BLaER1 treated with 17β-estradiol and CSF1 and Interleukin-3, amounts not matched to agents 10 nM and 100 nM (cell line): ENCODE results near the gene LSM3.

Source experiments
- H3K27ac ChIP-seq, 11 experiments: shearing (Covaris generic); formaldehyde crosslinking; 2 replicates each; pipeline ENCODE4 v1.8.1; 2022
- H3K27me3 ChIP-seq, 11 experiments: shearing (Covaris generic); formaldehyde crosslinking; 2 replicates each; pipeline ENCODE4 v1.8.1; 2022
- H3K36me3 ChIP-seq, 11 experiments: shearing (Covaris generic); formaldehyde crosslinking; 2 replicates each; pipeline ENCODE4 v1.8.1; 2022
- H3K4me1 ChIP-seq, 10 experiments: shearing (Covaris generic); formaldehyde crosslinking; 2 replicates each; pipeline ENCODE4 v1.8.1; 2022
- H3K4me2 ChIP-seq, 11 experiments: shearing (Covaris generic); formaldehyde crosslinking; 2 replicates each; pipeline ENCODE4 v1.8.1; 2022
- H3K4me3 ChIP-seq, 10 experiments: shearing (Covaris generic); formaldehyde crosslinking; 2 replicates each; pipeline ENCODE4 v1.8.1; 2022
- H3K9ac ChIP-seq, 11 experiments: shearing (Covaris generic); formaldehyde crosslinking; 2 replicates each; pipeline ENCODE4 v1.8.1; 2022
- H3K9me3 ChIP-seq, 11 experiments: shearing (Covaris generic); formaldehyde crosslinking; replicated peaks in 1 of 11; 2 replicates each; pipeline ENCODE4 v1.8.1; 2022
- H4K20me1 ChIP-seq, 11 experiments: shearing (Covaris generic); formaldehyde crosslinking; 2 replicates each; pipeline ENCODE4 v1.8.1; 2022
- Cebpa-rat ChIP-seq, 11 experiments: shearing (Covaris generic); IDR thresholded peaks; 2 replicates each; pipeline ENCODE4 v1.8.1; 2022

The LSM3 gene

GRCh38 chr3:14183015-14183577, 4.5 kb downstream of the LSM3 start:
- Histone ChIP-seq H3K4me2 (no peak overlapping the region; a peak in 1 of 22 replicates), H3K36me3 (peaks cover 58 to 74% (median 71%) of the 10 kb centered on the region in 11 experiments), H3K27me3 (no peaks in the 10 kb centered on the region), H3K27ac (no peak overlapping the region), H3K9me3 (no peaks in the 10 kb centered on the region), H3K4me3 (no peak overlapping the region), H3K9ac (peak overlapping the region in 3 of 11 experiments; percentile 0 to 42 (median 17); a peak in 5 of 22 replicates), H3K4me1 (peaks cover 10 to 24% (median 17%) of the 10 kb centered on the region in 10 experiments), H4K20me1 (peaks cover 0 to 30% (median 2%) of the 10 kb centered on the region in 11 experiments; a peak in 11 of 22 replicates)
- TF ChIP-seq Cebpa-rat (IDR thresholded peaks at IDR 0.05): no peak

GRCh38 chr3:14186854-14187458, 8.3 kb downstream of the LSM3 start:
- Histone ChIP-seq H3K4me3 (no peak overlapping the region), H3K36me3 (peaks cover 74 to 91% (median 80%) of the 10 kb centered on the region in 11 experiments), H3K27ac (no peak overlapping the region), H3K9me3 (peaks cover 0 to 18% (median 12%) of the 10 kb centered on the region in 11 experiments; a peak in 13 of 22 replicates), H3K4me1 (peaks cover 0 to 12% (median 0%) of the 10 kb centered on the region in 10 experiments; a peak in 5 of 20 replicates), H3K4me2 (no peak overlapping the region), H4K20me1 (peaks cover 0 to 44% (median 7%) of the 10 kb centered on the region in 11 experiments; a peak in 13 of 22 replicates), H3K9ac (no peak overlapping the region), H3K27me3 (no peaks in the 10 kb centered on the region)
- no peak for TF ChIP-seq Cebpa-rat (IDR thresholded peaks at IDR 0.05)

GRCh38 chr3:14188041-14188754, 9.6 kb downstream of the LSM3 start:
- Histone ChIP-seq H3K4me1 (peaks cover 0 to 2% (median 0%) of the 10 kb centered on the region in 10 experiments; a peak in 1 of 20 replicates), H3K9me3 (peaks cover 0 to 18% (median 12%) of the 10 kb centered on the region in 11 experiments; a peak in 13 of 22 replicates), H3K4me2 (no peak overlapping the region), H3K4me3 (no peak overlapping the region), H4K20me1 (peaks cover 5 to 55% (median 15%) of the 10 kb centered on the region in 11 experiments; a peak in 17 of 22 replicates), H3K36me3 (peaks cover 61 to 79% (median 69%) of the 10 kb centered on the region in 11 experiments), H3K9ac (no peak overlapping the region), H3K27me3 (no peaks in the 10 kb centered on the region), H3K27ac (no peak overlapping the region)
- no peak for TF ChIP-seq Cebpa-rat (IDR thresholded peaks at IDR 0.05)

DNA sequence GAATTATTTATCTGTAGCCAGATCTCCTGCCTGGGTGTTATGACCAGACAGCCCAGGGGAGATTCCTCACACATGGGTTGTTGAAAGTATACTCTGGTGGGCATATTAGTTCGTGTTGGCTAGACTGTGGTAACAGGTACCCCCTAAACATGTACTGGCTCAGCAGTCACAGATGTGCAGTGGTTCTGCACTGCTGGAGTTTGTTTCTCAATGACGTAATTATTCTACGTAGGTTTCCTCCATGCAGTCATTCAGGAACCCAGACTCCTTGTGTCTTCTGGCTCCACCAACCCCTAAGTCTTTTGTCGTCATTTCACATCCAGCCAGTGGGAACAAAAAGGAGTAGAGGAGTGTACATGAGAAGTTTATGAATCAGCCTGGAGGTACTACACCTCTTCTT, 16.2 kb downstream of the LSM3 start:
- Histone ChIP-seq H3K4me3 (no peak overlapping the region), H3K9ac (no peak overlapping the region), H3K27ac (no peak overlapping the region), H3K36me3 (peaks cover 57 to 78% (median 63%) of the 10 kb centered on the region in 11 experiments), H4K20me1 (peaks cover 23 to 62% (median 43%) of the 10 kb centered on the region in 11 experiments; a peak in 18 of 22 replicates), H3K4me1 (no peaks in the 10 kb centered on the region), H3K4me2 (no peak overlapping the region), H3K27me3 (no peaks in the 10 kb centered on the region), H3K9me3 (peaks cover 0 to 4% (median 3%) of the 10 kb centered on the region in 11 experiments; a peak in 12 of 22 replicates)
- TF ChIP-seq Cebpa-rat (IDR thresholded peaks at IDR 0.05): no peak

- H3K4me2 ChIP-seq: no peak overlapping the region
- H3K4me3 ChIP-seq: no peak overlapping the region
- H4K20me1 ChIP-seq: peaks cover 11 to 42% (median 24%) of the 10 kb centered on the region in 11 experiments; a peak in 14 of 22 replicates
- H3K27me3 ChIP-seq: no peaks in the 10 kb centered on the region
- H3K27ac ChIP-seq: no peak overlapping the region
- peaks cover 0 to 15% (median 11%) of the 10 kb centered on the region in 10 experiments; a peak in 18 of 20 replicates for H3K4me1 ChIP-seq
- TF ChIP-seq Cebpa-rat (IDR thresholded peaks at IDR 0.05): no peak
- H3K9ac ChIP-seq: peak overlapping the region in 1 of 11 experiments; percentile 10; a peak in 1 of 22 replicates
- peaks cover 49 to 68% (median 55%) of the 10 kb centered on the region in 11 experiments for H3K36me3 ChIP-seq
- H3K9me3 ChIP-seq: no peaks in the 10 kb centered on the region
Measured at GRCh38 chr3:14199641-14200040, 21.0 kb downstream of the LSM3 start.

DNA sequence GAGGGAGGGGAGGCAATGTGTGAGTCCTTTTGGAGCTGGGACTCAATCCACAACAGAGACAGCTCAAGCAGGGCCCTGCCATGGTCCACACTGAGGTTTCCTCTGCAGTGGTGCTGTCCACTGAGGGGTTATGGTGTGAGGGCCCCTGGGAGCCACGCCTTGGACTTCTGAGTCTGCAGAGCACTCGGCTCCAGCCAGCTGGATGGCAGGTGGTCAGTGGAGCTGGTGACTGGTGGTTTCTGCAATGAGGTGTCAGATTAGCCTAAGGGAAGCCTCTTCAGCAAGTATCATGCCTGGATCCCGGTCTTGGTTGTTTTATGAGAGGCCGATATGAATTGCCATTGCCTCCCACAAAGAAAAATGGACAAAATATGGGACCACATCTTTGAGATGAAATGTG, 21.7 kb downstream of the LSM3 start:
- H3K9ac ChIP-seq: no peak overlapping the region
- no peaks in the 10 kb centered on the region for H3K27me3 ChIP-seq
- H3K4me1 ChIP-seq: peaks cover 0 to 21% (median 17%) of the 10 kb centered on the region in 10 experiments; a peak in 18 of 20 replicates
- peaks cover 43 to 62% (median 51%) of the 10 kb centered on the region in 11 experiments for H3K36me3 ChIP-seq
- H4K20me1 ChIP-seq: peaks cover 8 to 38% (median 20%) of the 10 kb centered on the region in 11 experiments; a peak in 14 of 22 replicates
- H3K27ac ChIP-seq: no peak overlapping the region
- H3K9me3 ChIP-seq: no peaks in the 10 kb centered on the region
- H3K4me3 ChIP-seq: no peak overlapping the region
- H3K4me2 ChIP-seq: no peak overlapping the region
- TF ChIP-seq Cebpa-rat (IDR thresholded peaks at IDR 0.05): no peak

DNA sequence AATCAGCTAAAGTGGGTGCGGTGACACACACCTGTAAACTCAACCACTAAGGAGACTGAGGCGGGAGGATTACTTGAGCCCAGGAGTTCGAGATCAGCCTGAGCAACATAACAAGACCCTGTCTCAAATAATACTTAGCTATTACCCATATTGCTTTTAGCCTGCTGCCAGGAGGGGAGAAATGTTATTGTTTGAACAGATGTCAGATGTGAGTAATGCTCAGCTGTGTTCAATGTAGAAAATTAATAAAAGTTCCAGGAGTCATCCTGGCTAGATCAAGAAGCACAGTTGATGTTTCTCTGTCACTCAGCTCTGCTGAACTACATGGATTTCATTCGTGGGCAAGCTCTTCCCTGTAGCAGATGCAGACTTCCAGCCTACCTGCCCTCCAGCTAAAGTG, 22.2 kb downstream of the LSM3 start:
- no peak for TF ChIP-seq Cebpa-rat (IDR thresholded peaks at IDR 0.05)
- Histone ChIP-seq H3K4me2 (no peak overlapping the region), H3K4me1 (peaks cover 0 to 25% (median 19%) of the 10 kb centered on the region in 10 experiments; a peak in 18 of 20 replicates)

DNA sequence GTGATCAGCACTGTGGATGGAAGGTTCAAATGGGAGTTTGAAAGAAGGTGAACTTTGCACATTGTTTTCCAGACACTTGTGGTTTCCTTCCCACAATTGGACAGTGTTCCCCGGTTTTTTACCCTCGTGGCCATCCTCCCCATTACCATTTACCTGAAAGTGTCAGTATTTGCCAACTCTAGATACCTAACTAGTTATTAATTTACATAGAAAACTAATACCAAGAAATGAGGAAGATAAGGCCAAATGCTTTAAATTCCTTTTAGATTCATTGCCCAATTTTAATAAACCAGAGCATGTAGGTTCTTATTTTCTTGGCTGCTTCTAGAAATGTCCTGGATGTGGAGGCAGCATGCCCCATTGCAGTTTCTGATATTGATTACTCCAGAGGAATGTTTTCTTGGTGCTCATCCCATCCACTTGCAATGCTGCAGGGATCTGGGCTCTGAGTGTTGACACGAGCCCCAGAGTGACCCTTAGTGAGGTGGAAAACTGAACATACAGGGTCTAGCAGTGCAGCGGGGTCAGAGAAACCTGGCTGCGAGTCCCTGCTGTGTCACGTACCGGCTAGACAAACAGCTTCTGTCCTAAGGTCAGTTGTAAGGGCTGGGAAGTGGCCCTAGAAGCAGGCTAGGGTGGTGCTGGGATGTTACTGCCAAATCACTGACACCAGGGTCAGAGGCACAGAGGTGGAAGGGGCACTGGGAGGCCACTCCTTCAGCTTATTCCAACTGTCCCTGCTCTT, 23.5 kb downstream of the LSM3 start:
- H3K27me3 ChIP-seq: no peaks in the 10 kb centered on the region
- 0 out of 22 replicates have a peak overlapping the region, but pooled peaks of 1 of the 11 experiments have one; percentile 5 for H3K27ac ChIP-seq
- peaks cover 0 to 25% (median 19%) of the 10 kb centered on the region in 10 experiments; a peak in 18 of 20 replicates for H3K4me1 ChIP-seq
- TF ChIP-seq Cebpa-rat (IDR thresholded peaks at IDR 0.05): no peak
- H3K4me3 ChIP-seq: no peak overlapping the region
- H3K36me3 ChIP-seq: peaks cover 28 to 43% (median 34%) of the 10 kb centered on the region in 11 experiments; a peak in 21 of 22 replicates
- no peak overlapping the region for H3K4me2 ChIP-seq
- H4K20me1 ChIP-seq: peaks cover 0 to 21% (median 11%) of the 10 kb centered on the region in 11 experiments; a peak in 9 of 22 replicates
- no peak overlapping the region for H3K9ac ChIP-seq
- no peaks in the 10 kb centered on the region for H3K9me3 ChIP-seq

More for the DNA sequence above, 22.2 kb downstream of the LSM3 start:
- Histone ChIP-seq H3K27ac (no peak overlapping the region), H3K9me3 (no peaks in the 10 kb centered on the region), H3K36me3 (peaks cover 40 to 56% (median 46%) of the 10 kb centered on the region in 11 experiments), H3K27me3 (no peaks in the 10 kb centered on the region), H4K20me1 (peaks cover 4 to 33% (median 15%) of the 10 kb centered on the region in 11 experiments; a peak in 13 of 22 replicates), H3K4me3 (no peak overlapping the region), H3K9ac (0 out of 22 replicates have a peak overlapping the region, but pooled peaks of 2 of the 11 experiments have one; percentile 4 to 8)
